Pons (tissue), 1 donor: Measurements from ENCODE around the gene MELK.

Experiments
- DNase-seq: peaks from one replicate; pipeline ENCODE4 v3.0.0-alpha.2; 2016; ENCODE audit warnings: low spot score

MELK gene

GRCh38 chr9:36676091-36676490 is 103.4 kb downstream of the MELK start:
- DNase-seq: no peak

- no peak for DNase-seq
These were observed 104.2 kb downstream of the MELK start for GRCh38 chr9:36676778-36677485.

GRCh38 chr9:36677611-36678010 is 104.9 kb downstream of the MELK start:
- no peak for DNase-seq

- DNase-seq: no peak
These were observed 107.0 kb downstream of the MELK start for GRCh38 chr9:36679710-36680109.

GRCh38 chr9:36686471-36686870 is 113.8 kb downstream of the MELK start:
- DNase-seq: no peak

- no peak for DNase-seq
These were observed 117.9 kb downstream of the MELK start for GRCh38 chr9:36690412-36691168.

- DNase-seq: no peak
These were observed 119.0 kb downstream of the MELK start for GRCh38 chr9:36691671-36692070.

- DNase-seq: no peak
These were observed 126.3 kb downstream of the MELK start for GRCh38 chr9:36698984-36699383.

- no peak for DNase-seq
These were observed 131.5 kb downstream of the MELK start for GRCh38 chr9:36704148-36704547.

GRCh38 chr9:36713515-36714490 is 141.1 kb downstream of the MELK start:
- no peak for DNase-seq

GRCh38 chr9:36716496-36716895 is 143.8 kb downstream of the MELK start:
- DNase-seq: no peak

GRCh38 chr9:36717276-36717675 is 144.6 kb downstream of the MELK start:
- no peak for DNase-seq

GRCh38 chr9:36718612-36719011 is 145.9 kb downstream of the MELK start:
- no peak for DNase-seq

GRCh38 chr9:36720043-36720442 is 147.3 kb downstream of the MELK start:
- no peak for DNase-seq

- DNase-seq: no peak
These were observed 149.3 kb downstream of the MELK start for GRCh38 chr9:36721846-36722588.

- DNase-seq: no peak
These were observed 153.2 kb downstream of the MELK start for GRCh38 chr9:36725777-36726356.
